ENCODE data around the gene VDAC2. TPM values are rescaled to one million over a fixed set of nuclear protein-coding genes. Genes with fewer than 3 reads are reported as not detected.
"Not testable (repeated sequence)": the region's sequence is repeated elsewhere in the genome, so short reads cannot be mapped to it uniquely, and the experiment has no call there.

Gene VDAC2
- polyA plus RNA-seq, 1 experiment, result 80.9 TPM

DNA sequence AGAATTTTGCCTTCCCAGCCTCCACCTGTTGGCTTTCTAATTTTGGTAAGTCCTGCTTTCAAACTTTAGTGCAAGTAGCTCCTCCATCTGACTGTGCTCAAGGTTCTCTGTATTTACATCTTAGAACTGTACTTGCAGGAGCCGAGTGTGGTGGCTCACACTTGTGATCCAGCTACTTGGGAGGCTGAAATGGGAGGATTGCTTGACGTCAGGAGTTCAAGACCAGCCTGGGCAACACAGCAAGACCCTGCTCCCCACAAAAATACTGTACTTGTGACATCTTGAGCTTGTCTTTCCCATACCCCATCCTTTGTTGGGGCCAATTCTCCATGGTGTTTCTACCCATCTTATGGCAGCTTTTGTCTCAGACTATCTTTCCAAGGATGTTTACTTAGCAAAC, 4.7 kb upstream of the VDAC2 start:
- Histone ChIP-seq H3K27me3 (ENCODE audit: control insufficient read depth, insufficient read depth, low read length) (no peaks in the 10 kb centered on the region), H3K36me3 (ENCODE audit: control insufficient read depth, insufficient read depth, low read length) (no peaks in the 10 kb centered on the region), H3K4me3 (ENCODE audit: low read depth, low read length) (no peak overlapping the region)
- ChIA-PET CTCF (interaction anchor here (0.7 to 3.9 kb wide), 5 partner anchors 11 to 30 kb away, joined by 3 to 13 read pairs (median 3); partner anchors contain the start of gene COMTD1), POLR2A (no interaction called here)
- DNase-seq (ENCODE audit: low read depth), result no peak
- TF ChIP-seq, protein P1, sequence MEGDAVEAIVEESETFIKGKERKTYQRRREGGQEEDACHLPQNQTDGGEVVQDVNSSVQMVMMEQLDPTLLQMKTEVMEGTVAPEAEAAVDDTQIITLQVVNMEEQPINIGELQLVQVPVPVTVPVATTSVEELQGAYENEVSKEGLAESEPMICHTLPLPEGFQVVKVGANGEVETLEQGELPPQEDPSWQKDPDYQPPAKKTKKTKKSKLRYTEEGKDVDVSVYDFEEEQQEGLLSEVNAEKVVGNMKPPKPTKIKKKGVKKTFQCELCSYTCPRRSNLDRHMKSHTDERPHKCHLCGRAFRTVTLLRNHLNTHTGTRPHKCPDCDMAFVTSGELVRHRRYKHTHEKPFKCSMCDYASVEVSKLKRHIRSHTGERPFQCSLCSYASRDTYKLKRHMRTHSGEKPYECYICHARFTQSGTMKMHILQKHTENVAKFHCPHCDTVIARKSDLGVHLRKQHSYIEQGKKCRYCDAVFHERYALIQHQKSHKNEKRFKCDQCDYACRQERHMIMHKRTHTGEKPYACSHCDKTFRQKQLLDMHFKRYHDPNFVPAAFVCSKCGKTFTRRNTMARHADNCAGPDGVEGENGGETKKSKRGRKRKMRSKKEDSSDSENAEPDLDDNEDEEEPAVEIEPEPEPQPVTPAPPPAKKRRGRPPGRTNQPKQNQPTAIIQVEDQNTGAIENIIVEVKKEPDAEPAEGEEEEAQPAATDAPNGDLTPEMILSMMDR (IDR thresholded peaks at IDR 0.05; ENCODE audit: insufficient read depth, low read depth, low read length), result no peak

DNA sequence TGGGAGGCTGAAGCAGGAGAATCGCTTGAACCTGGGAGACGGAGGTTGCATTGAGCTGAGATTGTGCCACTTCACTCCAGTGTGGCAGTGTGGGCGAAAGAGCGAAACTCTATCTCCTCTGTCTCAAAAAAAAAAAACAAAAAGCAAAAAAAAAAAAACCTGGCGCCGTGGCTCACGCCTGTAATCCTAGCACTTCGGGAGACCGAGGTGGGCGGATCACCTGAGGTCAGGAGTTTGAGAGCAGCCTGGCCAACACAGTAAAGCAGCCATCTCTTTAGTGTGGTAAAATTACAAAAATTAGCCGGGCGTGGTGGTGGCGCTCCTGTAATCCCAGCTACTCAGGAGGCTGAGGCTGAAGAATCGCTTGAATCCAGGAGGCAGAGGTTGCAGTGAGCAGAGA, 4.0 kb upstream of the VDAC2 start:
- H3K27me3 ChIP-seq (ENCODE audit: control insufficient read depth, insufficient read depth, low read length); H3K4me3 ChIP-seq (ENCODE audit: low read depth, low read length); POLR2A ChIA-PET; DNase-seq (ENCODE audit: low read depth); H3K36me3 ChIP-seq (ENCODE audit: control insufficient read depth, insufficient read depth, low read length): not testable (repeated sequence)
- CTCF ChIA-PET, result interaction anchor here (0.7 to 3.9 kb wide), 4 partner anchors 12 to 29 kb away, joined by 3 to 13 read pairs (median 6); partner anchors contain the start of gene COMTD1

DNA sequence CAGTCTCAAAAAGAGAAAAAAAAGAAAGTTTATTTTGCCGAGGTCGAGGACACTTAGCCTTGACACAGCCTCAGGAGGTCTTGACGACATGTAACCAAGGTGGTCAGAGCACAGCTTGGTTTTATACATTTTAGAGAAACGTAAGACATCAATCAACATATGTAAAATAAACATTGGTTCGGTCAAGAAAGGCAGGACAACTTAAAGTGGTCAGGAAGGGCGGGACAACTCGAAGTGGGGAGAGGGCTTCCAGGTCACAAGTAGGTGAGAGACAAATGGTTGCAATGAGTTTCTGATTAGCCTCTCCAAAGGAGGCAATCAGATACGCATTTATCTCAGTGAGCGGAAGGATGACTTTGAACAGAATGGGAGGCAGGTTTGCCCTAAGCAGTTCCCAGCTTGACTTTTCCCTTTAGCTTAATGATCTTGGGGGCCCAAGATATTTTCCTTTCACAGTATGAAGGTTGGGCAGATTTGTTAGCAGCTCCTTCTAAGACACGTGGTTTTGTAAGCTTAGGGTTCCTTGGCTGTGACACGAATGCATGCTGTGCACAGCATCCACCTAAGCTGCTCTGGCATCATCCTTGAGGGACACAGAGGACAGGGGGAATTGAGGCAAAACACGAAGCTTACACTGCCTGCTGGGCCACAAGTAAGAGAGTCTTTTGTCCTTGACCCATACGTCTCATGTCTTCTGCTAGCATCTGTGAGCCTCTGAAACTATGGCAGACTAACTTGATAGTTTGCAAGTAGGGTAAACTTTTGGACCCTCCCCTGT, 3.3 kb upstream of the VDAC2 start:
- no peaks in the 10 kb centered on the region for H3K27me3 ChIP-seq (ENCODE audit: control insufficient read depth, insufficient read depth, low read length)
- TF ChIP-seq, protein P1 (IDR thresholded peaks at IDR 0.05; ENCODE audit: insufficient read depth, low read depth, low read length), result no peak
- no peaks in the 10 kb centered on the region; the same call in 1 of the 2 replicates for H3K36me3 ChIP-seq (ENCODE audit: control insufficient read depth, insufficient read depth, low read length)
- no peak overlapping the region for H3K4me3 ChIP-seq (ENCODE audit: low read depth, low read length)
- no peak for DNase-seq (ENCODE audit: low read depth)
- ChIA-PET CTCF (interaction anchor here (1.1 to 3.9 kb wide), 4 partner anchors 9 to 29 kb away, joined by 5 to 13 read pairs (median 7); partner anchors contain the start of gene COMTD1), POLR2A (no interaction called here)

DNA sequence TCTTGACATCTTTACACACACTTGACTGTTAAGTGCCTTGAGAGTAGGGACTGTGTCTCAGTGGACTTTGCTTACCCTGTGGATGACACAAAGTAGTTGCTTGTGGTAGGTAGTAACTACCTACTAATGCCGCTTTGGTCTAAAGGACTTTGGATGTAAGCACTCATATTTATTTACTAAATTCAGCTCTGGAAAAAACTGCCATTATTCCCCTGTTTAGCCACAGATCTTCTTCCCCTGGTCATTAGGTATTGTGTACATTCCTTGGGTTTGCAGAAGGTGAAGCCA, 2.8 kb upstream of the VDAC2 start:
- Histone ChIP-seq H3K4me3 (ENCODE audit: low read depth, low read length) (no peak overlapping the region), H3K27me3 (ENCODE audit: control insufficient read depth, insufficient read depth, low read length) (no peaks in the 10 kb centered on the region), H3K36me3 (ENCODE audit: control insufficient read depth, insufficient read depth, low read length) (peaks cover 2% of the 10 kb centered on the region)
- POLR2A ChIA-PET, result no interaction called here
- CTCF ChIA-PET, result interaction anchor here (0.7 to 3.9 kb wide), 5 partner anchors 10 to 96 kb away, joined by 3 to 13 read pairs (median 5); partner anchors contain the start of genes COMTD1 and SAMD8
- no peak for DNase-seq (ENCODE audit: low read depth)
- TF ChIP-seq, protein P1 (IDR thresholded peaks at IDR 0.05; ENCODE audit: insufficient read depth, low read depth, low read length), result no peak

DNA sequence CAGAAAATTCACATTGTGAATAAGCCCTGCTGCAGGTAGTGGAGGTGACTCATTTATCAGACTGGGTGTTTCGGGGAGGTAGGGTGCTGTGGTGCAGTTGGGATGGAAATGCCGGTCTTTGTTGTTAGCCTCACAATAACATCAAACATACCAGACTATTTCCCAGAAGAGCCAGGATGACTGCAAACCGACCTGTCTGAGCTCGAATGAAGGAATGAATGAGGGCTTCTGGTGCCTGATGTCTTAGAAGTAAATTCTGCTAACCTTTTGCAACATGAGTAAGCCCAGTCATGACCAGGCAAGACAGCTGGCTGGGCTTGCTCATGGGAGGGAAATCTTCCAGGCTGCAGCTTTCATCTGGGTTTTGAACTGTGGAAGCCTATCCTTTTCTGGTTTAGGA, 2.4 kb upstream of the VDAC2 start:
- CTCF ChIA-PET, result interaction anchor here (0.7 to 3.9 kb wide), 5 partner anchors 10 to 96 kb away, joined by 3 to 13 read pairs (median 5); partner anchors contain the start of genes COMTD1 and SAMD8
- no peak overlapping the region for H3K4me3 ChIP-seq (ENCODE audit: low read depth, low read length)
- POLR2A ChIA-PET, result no interaction called here
- TF ChIP-seq, protein P1 (IDR thresholded peaks at IDR 0.05; ENCODE audit: insufficient read depth, low read depth, low read length), result no peak
- no peaks in the 10 kb centered on the region for H3K27me3 ChIP-seq (ENCODE audit: control insufficient read depth, insufficient read depth, low read length)
- H3K36me3 ChIP-seq (ENCODE audit: control insufficient read depth, insufficient read depth, low read length), result peaks cover 4% of the 10 kb centered on the region
- DNase-seq (ENCODE audit: low read depth), result no peak

Measured in BJ (cell line).